Measurements from ENCODE around the gene ATP1B1. TPM values are rescaled to one million over a fixed set of nuclear protein-coding genes. Genes with fewer than 3 reads are reported as not detected.

The ATP1B1 gene
- 100 to 1,000 TPM; 527 to 537 (median 530) TPM for polyA plus RNA-seq (ENCODE audit: insufficient read length in 3 of 3)

- peak in 2 of 3 donors; percentile 81 to 82 for DNase-seq (ENCODE audit: low read depth in 3 of 3, low spot score in 2 of 3)
These were observed at the start of gene ATP1B1 for GRCh38 chr1:169106095-169106920. ATP1B1 (plus strand) TSS chr1:169106690; CDS start chr1:169106830, 140 bp downstream.

DNA sequence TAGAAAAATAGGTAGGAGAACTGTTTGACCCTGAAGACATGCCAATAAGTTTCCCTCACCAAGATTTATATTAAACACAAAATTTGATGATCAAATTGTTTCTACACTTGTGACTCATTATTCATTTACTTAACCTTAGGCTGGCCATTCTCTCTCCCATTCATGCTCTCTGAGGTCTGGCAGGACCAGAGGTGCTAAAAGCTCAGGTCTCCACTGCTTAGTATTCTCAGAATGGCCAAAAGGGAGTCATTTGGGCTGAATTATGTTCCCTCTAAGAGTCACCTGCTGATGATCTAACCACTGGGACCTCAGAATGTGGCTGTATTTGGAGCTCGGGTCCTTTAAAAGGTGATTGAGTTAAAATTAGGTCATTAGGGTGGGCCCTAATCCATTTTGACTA is 47.1 kb upstream of the ATP1B1 start:
- DNase-seq (ENCODE audit: low read depth in 3 of 3, low spot score in 2 of 3) = no peak

GRCh38 chr1:169060043-169060722 is 46.3 kb upstream of the ATP1B1 start:
- DNase-seq (ENCODE audit: low read depth in 3 of 3, low spot score in 2 of 3) = no peak

DNA sequence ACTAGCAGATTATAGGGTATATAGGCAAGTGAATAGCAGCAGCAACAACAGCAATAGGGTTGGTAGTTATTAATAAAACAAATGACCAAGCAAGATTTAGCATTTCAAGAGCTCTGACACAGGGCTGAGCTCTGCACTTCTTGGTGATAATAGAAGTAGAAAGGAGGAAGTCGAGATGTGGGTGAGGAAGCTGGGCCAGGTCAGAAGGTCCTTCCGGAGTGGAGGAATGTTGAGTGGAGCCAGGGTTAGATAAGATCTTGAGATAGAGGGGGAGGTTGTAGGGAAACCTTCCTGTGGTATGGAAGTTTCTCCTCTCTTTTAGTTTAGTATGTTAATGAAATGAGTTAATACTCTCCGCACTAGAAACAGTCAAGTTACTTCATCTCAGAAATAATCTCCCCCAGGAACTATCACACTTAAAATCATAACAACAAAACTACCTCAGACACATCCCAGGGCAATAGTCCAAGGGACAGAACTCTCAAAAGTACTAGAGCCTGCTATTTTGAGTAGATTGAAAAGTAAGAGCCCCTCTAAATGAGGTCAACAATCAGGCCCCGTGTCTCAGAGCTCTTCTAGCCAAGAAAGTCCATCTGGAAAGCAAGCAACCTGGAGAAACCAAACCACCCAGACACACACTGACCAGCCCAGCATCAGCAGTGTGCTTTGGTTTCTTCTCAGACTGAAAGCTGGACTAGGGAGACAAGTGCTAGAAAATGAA is 45.4 kb upstream of the ATP1B1 start:
- DNase-seq (ENCODE audit: low read depth in 3 of 3, low spot score in 2 of 3) = no peak

DNA sequence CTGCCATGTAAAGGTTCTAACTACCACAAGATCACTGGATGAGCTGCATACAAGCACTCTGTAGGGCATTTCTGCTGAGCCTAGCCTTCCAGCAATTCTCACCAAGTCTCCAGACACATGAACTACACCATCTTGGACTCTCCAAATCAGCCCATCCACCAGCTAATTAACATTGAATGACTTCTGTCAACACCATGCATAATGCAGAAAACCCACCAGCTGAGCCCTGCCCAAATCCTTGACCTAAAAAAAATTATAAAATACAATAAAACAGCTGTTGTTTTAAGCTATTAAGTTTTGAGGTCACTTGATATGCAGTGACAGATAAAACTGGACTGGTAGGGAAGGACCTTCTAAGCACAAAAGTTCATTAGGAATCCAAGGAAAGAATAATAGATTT is 44.3 kb upstream of the ATP1B1 start:
- DNase-seq (ENCODE audit: low read depth in 3 of 3, low spot score in 2 of 3) = no peak

GRCh38 chr1:169064103-169064502 is 42.4 kb upstream of the ATP1B1 start:
- no peak for DNase-seq (ENCODE audit: low read depth in 3 of 3, low spot score in 2 of 3)

- no peak for DNase-seq (ENCODE audit: low read depth in 3 of 3, low spot score in 2 of 3)
These were observed 35.9 kb upstream of the ATP1B1 start for GRCh38 chr1:169070547-169070946.

DNA sequence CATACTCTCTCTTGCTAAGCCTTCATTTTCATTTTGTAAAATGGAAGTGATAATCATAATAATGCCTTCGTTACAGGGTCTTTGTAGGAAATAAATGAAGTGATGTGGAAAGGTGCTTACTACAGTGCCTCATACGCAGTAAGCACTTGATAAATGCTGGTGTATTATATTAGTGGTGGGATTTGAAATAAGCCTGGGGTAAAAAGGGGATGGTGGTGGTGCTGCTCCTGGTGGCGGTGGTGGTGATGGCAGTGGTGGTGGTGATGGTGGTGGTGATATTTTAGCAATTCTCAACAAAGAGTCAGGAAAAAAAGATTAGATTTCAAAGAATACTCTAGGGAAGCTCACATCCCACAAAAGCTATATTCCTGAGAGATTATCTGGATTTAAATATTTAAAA is 35.5 kb upstream of the ATP1B1 start:
- no peak for DNase-seq (ENCODE audit: low read depth in 3 of 3, low spot score in 2 of 3)

- DNase-seq (ENCODE audit: low read depth in 3 of 3, low spot score in 2 of 3) = no peak
These were observed 33.4 kb upstream of the ATP1B1 start for GRCh38 chr1:169072945-169073725.

DNA sequence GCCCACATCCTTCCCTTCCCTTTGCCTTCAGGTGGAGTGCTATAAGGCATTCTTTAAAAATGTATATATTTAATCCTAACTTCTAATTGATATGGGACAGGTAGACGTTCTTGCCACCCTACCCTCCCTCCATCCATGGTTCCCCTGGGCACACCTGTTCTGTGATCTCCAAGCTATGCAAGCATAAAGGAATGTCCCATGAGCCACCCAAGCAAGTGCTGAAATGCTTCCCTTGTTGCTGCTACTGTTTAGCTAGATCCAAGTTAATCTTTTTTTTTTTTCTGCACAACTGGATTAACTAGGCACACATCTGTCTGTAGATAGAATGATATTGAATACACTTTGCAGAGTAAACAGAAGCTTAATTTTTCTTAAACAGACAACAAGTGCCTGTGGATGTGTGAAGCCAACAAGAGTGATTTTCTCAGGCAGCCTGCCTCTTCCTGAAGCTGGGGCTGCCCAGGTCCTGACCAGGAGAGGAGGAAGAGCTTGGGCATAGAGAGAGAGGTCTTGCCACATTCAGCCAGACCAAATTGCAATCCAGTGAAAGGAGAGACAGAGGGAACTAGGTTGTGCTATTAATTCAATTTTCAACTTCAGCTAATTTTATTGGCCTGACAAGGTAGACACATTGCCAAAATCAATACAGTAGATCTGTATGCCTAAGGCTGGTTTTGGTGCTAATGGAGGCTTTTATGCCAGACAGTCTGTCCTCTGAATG is 28.2 kb upstream of the ATP1B1 start:
- no peak for DNase-seq (ENCODE audit: low read depth in 3 of 3, low spot score in 2 of 3)

DNA sequence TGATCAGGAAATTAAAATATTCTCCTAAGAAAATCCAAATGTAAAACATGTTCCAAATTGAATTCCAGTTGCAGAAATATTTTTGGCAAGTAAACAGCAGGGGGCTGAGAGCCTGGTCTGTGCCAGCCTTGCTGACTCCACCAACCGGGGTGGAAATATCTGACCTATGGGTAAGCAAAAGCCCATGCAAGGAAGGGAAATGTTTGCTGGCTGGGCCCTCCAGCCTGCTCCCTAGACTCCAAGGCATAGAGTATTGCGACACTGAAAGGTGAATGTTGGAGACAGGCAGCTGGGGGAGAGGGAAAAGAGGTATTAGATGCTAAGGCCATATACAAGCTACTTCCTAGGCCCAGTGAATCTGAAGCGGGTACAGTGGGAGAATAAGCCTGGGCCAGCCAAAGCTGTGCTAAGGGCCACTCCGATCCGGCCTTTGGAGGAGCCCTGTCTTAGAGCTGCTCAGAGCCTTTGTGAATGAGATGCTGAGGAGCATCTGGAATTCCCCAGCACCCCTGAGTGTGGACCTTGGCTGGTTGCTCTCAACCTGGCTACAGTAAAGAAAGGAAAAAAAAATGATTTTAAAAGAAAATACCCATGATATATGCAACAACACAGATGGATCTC is 24.9 kb upstream of the ATP1B1 start:
- DNase-seq (ENCODE audit: low read depth in 3 of 3, low spot score in 2 of 3) = no peak

DNA sequence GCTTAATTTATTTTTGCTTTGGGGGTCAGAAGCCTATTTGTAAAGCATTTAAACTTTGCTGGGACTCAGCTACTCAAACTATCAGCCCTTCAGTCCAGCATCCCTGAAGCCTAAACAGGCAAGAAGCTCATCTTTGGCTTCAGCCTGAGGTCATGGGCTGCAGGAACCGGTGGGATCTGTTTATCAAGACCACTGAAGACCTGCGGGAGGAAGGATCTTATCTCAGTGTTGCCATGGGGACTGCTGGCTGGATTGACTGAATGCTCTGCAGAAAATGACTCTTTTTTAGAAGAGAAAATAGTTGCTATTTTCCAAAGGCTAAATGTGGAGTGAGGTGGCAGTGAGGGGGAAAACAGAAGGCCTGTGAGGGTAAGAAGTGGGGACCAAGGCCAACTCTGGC is 20.6 kb upstream of the ATP1B1 start:
- DNase-seq (ENCODE audit: low read depth in 3 of 3, low spot score in 2 of 3) = no peak

DNA sequence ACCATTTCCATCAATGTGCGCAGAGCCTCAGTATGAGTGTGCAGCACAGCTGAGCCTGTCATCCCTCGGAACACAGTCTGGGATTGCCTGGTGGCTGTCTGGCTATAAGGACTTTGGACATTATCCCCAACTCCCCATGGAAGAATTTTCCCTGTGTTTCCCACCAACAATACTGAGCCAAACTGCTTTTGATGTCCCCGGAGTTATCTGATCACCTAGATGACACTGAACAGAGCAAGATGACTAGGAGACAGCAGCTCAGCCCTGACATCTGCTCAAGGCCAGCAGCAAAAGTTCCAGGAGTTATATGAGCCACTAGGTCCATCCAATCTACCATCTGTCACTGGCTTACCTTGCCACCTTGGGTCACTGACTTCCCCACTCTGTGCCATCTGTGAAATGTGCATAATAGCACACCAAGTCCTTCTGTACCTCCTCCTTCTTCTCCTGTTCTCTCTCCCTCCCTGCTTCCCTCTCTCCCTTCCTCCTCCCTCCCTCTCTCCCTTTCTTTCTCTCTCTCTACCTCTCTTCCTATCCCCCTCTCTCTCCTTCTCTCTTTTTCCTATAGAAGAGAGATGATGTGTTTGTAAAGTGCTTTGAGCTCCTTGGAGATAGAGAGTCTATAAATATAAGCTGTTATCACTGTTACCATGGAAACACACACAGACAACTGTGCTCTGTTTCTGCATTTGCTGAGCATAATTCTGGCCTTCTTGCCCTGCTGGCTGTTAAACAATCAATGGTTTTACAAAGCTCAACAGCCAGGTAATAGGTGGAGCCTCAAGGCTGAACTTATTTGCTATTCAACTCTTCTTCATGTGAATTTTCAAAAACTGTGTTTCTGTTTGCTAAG is 19.7 kb upstream of the ATP1B1 start:
- no peak for DNase-seq (ENCODE audit: low read depth in 3 of 3, low spot score in 2 of 3)

- DNase-seq (ENCODE audit: low read depth in 3 of 3, low spot score in 2 of 3) = no peak
These were observed 18.6 kb upstream of the ATP1B1 start for GRCh38 chr1:169087876-169088275.

DNA sequence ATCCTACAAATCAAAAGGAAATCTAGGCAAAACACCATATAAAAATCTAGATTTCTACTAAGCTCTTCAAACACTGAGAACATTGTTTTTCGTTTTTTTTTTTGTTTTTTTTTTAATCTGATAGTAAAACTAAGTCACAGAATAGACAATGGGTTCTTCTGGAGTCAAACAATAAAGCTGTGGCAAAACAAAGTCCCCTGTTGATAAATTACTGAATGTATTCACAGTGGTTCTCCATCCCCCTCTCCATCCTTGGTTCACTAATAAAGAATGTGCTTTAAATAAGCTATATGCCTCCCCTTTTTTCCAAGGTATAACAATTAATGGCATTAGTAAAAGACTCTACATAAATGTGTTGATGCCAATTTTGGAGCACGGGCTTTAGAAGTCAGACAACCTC is 16.7 kb upstream of the ATP1B1 start:
- DNase-seq (ENCODE audit: low read depth in 3 of 3, low spot score in 2 of 3) = no peak

DNA sequence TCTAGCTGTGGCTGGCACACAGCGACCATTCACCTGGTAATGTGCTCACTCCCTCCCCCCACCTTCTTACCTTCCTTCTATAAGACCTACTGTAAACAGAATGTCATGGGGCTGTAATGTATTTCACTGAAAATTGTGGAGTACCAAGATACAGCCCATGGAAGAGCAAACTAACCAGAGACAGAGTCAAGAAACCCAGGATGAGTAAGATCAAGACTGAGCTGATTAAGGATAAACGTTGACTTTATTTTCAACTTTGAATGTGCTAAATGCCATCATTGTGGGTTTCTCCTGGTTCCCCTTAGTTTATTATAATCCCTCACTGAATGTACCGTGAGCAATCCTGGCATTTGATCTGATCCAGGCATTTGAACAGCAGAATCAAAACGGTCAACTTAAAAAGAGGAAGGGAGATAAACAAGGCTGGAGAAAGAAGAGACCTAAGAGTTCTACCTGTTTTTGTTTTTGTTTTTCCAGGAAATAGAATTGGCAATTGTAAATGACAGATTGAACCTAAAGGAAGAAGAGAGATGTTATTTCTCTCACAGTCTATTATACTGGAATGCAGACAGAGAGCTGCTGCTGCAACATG is 16.1 kb upstream of the ATP1B1 start:
- no peak for DNase-seq (ENCODE audit: low read depth in 3 of 3, low spot score in 2 of 3)

GRCh38 chr1:169090900-169091311 is 15.6 kb upstream of the ATP1B1 start:
- no peak for DNase-seq (ENCODE audit: low read depth in 3 of 3, low spot score in 2 of 3)

DNA sequence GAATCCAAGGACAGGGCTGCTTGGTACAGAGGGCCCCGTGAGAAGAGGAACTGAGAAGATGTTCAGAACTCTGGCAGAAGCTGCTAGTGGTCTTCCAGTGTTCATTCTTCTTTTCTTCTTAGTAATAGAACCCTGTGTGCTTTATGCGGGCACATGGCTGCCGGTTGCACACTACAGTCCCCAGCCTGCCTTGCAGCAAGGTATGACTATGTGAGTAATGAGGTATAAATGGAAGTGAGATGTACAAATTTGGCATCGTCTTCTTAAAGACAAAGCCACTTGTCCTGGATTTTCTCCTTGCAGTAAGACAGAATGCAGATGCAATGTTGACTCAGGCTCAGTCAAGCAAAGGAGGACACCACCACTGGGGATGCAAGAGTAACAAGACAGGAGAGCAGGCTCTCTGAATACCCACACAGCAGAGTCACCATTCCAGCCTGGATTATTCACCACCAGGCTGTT is 15.0 kb upstream of the ATP1B1 start:
- no peak for DNase-seq (ENCODE audit: low read depth in 3 of 3, low spot score in 2 of 3)
